HCT116 (cell line): ENCODE data around the gene ADM5. TPM values are rescaled to one million over a fixed set of nuclear protein-coding genes. Genes with fewer than 3 reads are reported as not detected.

Experiments
- ATAC-seq: fragments of 200-7000 bp; cut with Tn5 transposase; 2 replicates; pipeline ENCODE4 v1.9.1; 2020; ENCODE audit warnings: mild to moderate bottlenecking, moderate library complexity
- BruUV-seq: library from RNA; stranded (reverse); fragments of 400-500 nt; replicated peaks from 2 replicates; lab custom pipeline; 2021; lab: Mats Ljungman, UMichigan
- CTCF ChIA-PET: fragments of 300-600 bp; sonication (Branson Sonifier 250); formaldehyde crosslinking; loops from one replicate; lab custom pipeline; 2021; ENCODE audit warnings: antibody characterized with exemption; lab: Charles Lee
- POLR2A ChIA-PET: fragments of 300-600, 350-600 bp; sonication (Branson Sonifier 250); formaldehyde crosslinking; loops from one replicate; lab custom pipeline; 2021; ENCODE audit warnings: antibody characterized with exemption; lab: Charles Lee
- RAD21 ChIA-PET, 2 experiments: fragments of 300-600 bp; sonication (Branson Sonifier 250); formaldehyde crosslinking; loops; one replicate each; lab custom pipeline; 2023; ENCODE audit warnings: low total read pairs in 2 of 2; ENCODE audit not compliant: uncharacterized antibody in 2 of 2, unreplicated experiment in 2 of 2, low non-redundant PET in 1 of 2; lab: Charles Lee
- DNase-seq: peaks from one replicate; pipeline ENCODE4 v3.0.0-alpha.2; 2010; ENCODE audit warnings: low read depth, low spot score
- H2AFZ ChIP-seq: fragments of 200-600 bp; shearing (Covaris generic), sonication (generic); 2 replicates; pipeline ENCODE4 v1.6.1; 2017; ENCODE audit warnings: low read depth, mixed run types, mixed read lengths, antibody characterized with exemption, low read length; ENCODE audit not compliant: poor library complexity, severe bottlenecking
- H3K27ac ChIP-seq: 2 replicates; pipeline ENCODE4 v1.5.1; 2012; ENCODE audit warnings: low read depth, low read length
- H3K27me3 ChIP-seq: fragments of 200-600 bp; sonication (generic); 2 replicates; pipeline ENCODE4 v1.6.1; 2016; ENCODE audit warnings: mixed run types, low read length, mixed read lengths; ENCODE audit not compliant: insufficient read depth
- H3K36me3 ChIP-seq, 2 experiments: fragments of 200-500 bp in 1 of 2; fragments of 200-600 bp in 1 of 2; sonication (Bioruptor generic) in 1 of 2; sonication (generic) in 1 of 2; 2 replicates each; pipeline versions ENCODE4 v1.5.1 to v1.6.1; 2014 to 2016; ENCODE audit warnings: low read length in 2 of 2, inconsistent platforms in 1 of 2, mixed read lengths in 1 of 2, mixed run types in 1 of 2; ENCODE audit not compliant: insufficient read depth in 2 of 2, control insufficient read depth in 1 of 2
- H3K4me1 ChIP-seq, 2 experiments: fragments of 200-600 bp in 1 of 2; sonication (generic) in 1 of 2; 2 replicates each; pipeline versions ENCODE4 v1.5.1 to v1.6.1; 2012 to 2017; ENCODE audit warnings: low read length in 2 of 2, inconsistent platforms in 1 of 2, mild to moderate bottlenecking in 1 of 2, mixed read lengths in 1 of 2, mixed run types in 1 of 2, moderate library complexity in 1 of 2; ENCODE audit not compliant: insufficient read depth in 2 of 2, control insufficient read depth in 1 of 2
- H3K4me2 ChIP-seq: fragments of 200-600 bp; sonication (generic); 2 replicates; pipeline ENCODE4 v1.6.1; 2017; ENCODE audit warnings: mixed run types, low read length, mixed read lengths
- H3K4me3 ChIP-seq, 2 experiments: fragments of 200-600 bp in 1 of 2; sonication (generic) in 1 of 2; replicated peaks in 1 of 2; 2 replicates each; pipeline ENCODE4 v1.5.1; 2011 to 2016; ENCODE audit warnings: low read length in 2 of 2, control low read depth in 1 of 2, low read depth in 1 of 2, mild to moderate bottlenecking in 1 of 2, mixed read lengths in 1 of 2, mixed run types in 1 of 2
- H3K79me2 ChIP-seq: fragments of 200-600 bp; sonication (generic); 2 replicates; pipeline ENCODE4 v1.6.1; 2017; ENCODE audit warnings: mild to moderate bottlenecking, mixed run types, low read length, moderate library complexity, mixed read lengths; ENCODE audit not compliant: insufficient read depth
- H3K9ac ChIP-seq: fragments of 200-600 bp; sonication (generic); 2 replicates; pipeline ENCODE4 v1.6.1; 2016; ENCODE audit warnings: low read length, mixed read lengths
- H3K9me2 ChIP-seq: fragments of 200-600 bp; sonication (generic), shearing (Covaris generic); 2 replicates; pipeline ENCODE4 v1.6.1; 2017; ENCODE audit warnings: mixed run types, mild to moderate bottlenecking, moderate library complexity; ENCODE audit not compliant: insufficient read depth
- H3K9me3 ChIP-seq, 2 experiments: fragments of 200-500 bp in 1 of 2; fragments of 200-600 bp in 1 of 2; sonication (Bioruptor generic) in 1 of 2; sonication (generic) in 1 of 2; 2 replicates each; pipeline ENCODE4 v1.6.1; 2014 to 2017; ENCODE audit warnings: low read length in 2 of 2, mixed read lengths in 2 of 2, inconsistent platforms in 1 of 2, low read depth in 1 of 2, mild to moderate bottlenecking in 1 of 2, mixed run types in 1 of 2, moderate library complexity in 1 of 2; ENCODE audit not compliant: control insufficient read depth in 1 of 2, insufficient read depth in 1 of 2
- H4K20me1 ChIP-seq: fragments of 200-600 bp; sonication (generic), shearing (Covaris generic); 2 replicates; pipeline ENCODE4 v1.6.1; 2017; ENCODE audit warnings: mixed run types, mild to moderate bottlenecking, moderate library complexity; ENCODE audit not compliant: insufficient read depth
- ATF3 ChIP-seq: IDR thresholded peaks from 2 replicates; pipeline ENCODE4 v1.6.1; 2012
- CTCF ChIP-seq, 3 experiments: fragments of 200-600 bp in 1 of 3; sonication (generic) in 1 of 3; IDR thresholded peaks in 2 of 3; conservative IDR thresholded peaks in 1 of 3; 2 replicates each; pipeline ENCODE4 v1.5.1; 2012 to 2017; ENCODE audit warnings: low read depth in 2 of 3, low read length in 2 of 3, antibody characterized with exemption in 1 of 3, borderline replicate concordance in 1 of 3, control low read depth in 1 of 3, mild to moderate bottlenecking in 1 of 3, mixed read lengths in 1 of 3, mixed run types in 1 of 3, moderate library complexity in 1 of 3; ENCODE audit not compliant: insufficient read depth in 1 of 3
- EZH2phosphoT487 ChIP-seq: fragments of 200-600 bp; IDR thresholded peaks from 2 replicates; pipeline ENCODE4 v1.6.1; 2018; ENCODE audit warnings: antibody characterized with exemption, borderline replicate concordance
- SIN3A ChIP-seq: IDR thresholded peaks from 2 replicates; pipeline ENCODE4 v1.6.1; 2012; ENCODE audit warnings: low read depth
- SP1 ChIP-seq: IDR thresholded peaks from 2 replicates; pipeline ENCODE4 v1.6.1; 2012; ENCODE audit warnings: low read depth
- SRF ChIP-seq: IDR thresholded peaks from 2 replicates; pipeline ENCODE4 v1.6.1; 2012; ENCODE audit warnings: low read depth
- TCF7L2 ChIP-seq: IDR thresholded peaks from 2 replicates; pipeline ENCODE4 v1.7.0; 2011; ENCODE audit warnings: borderline replicate concordance, inconsistent platforms; ENCODE audit not compliant: insufficient read depth, insufficient read length; ENCODE audit errors: extremely low read depth
- intact Hi-C: fragments of 100-400 bp; cut with micrococcal nuclease; formaldehyde crosslinking; loops from 2 replicates; pipeline ENCODE4 v1.10.0; 2022
- total RNA-seq: library from RNA; stranded (reverse); gene quantifications from one replicate; pipeline ENCODE4 v1.2.1, GENCODE V29; 2021; ENCODE audit not compliant: unreplicated experiment

The ADM5 gene
- total RNA-seq, 1 experiment from 2014 or later = 12.1 TPM

GRCh38 chr19:49683814-49684250 is 5.6 kb upstream of the ADM5 start:
- ATAC-seq (no peak), DNase-seq (no peak)
- H3K9me3 ChIP-seq = no peaks in the 10 kb centered on the region
- POLR2A ChIA-PET = no interaction called here
- no peak overlapping the region for H3K9ac ChIP-seq
- no peak overlapping the region for H2AFZ ChIP-seq
- intact Hi-C loops = no loop called here
- peaks cover 70% of the 10 kb centered on the region for H3K79me2 ChIP-seq
- RAD21 ChIA-PET = no interaction called here
- no peaks in the 10 kb centered on the region for H3K27me3 ChIP-seq
- no peaks in the 10 kb centered on the region for H3K9me2 ChIP-seq
- CTCF ChIA-PET = no interaction called here
- no peak overlapping the region for H3K4me2 ChIP-seq
- no peak overlapping the region for H3K4me3 ChIP-seq
- TF ChIP-seq SP1 = no peak
- no peak for TF ChIP-seq EZH2phosphoT487
- H4K20me1 ChIP-seq = peaks cover 38% of the 10 kb centered on the region; the same call in 1 of the 2 replicates
- BruUV-seq = no TSS peak
- H3K27ac ChIP-seq = no peak overlapping the region
- H3K4me1 ChIP-seq = peaks cover 18 to 23% of the 10 kb centered on the region in 2 experiments
- peaks cover 43 to 61% of the 10 kb centered on the region in 2 experiments for H3K36me3 ChIP-seq

- Histone ChIP-seq H4K20me1 (peaks cover 33% of the 10 kb centered on the region; the same call in 1 of the 2 replicates), H3K9me3 (no peaks in the 10 kb centered on the region), H3K4me3 (no peak overlapping the region), H3K9me2 (no peaks in the 10 kb centered on the region), H3K27ac (no peak overlapping the region), H3K27me3 (no peaks in the 10 kb centered on the region), H2AFZ (no peak overlapping the region), H3K36me3 (peaks cover 43 to 61% of the 10 kb centered on the region in 2 experiments), H3K79me2 (peaks cover 64% of the 10 kb centered on the region), H3K4me1 (peaks cover 13 to 23% of the 10 kb centered on the region in 2 experiments), H3K9ac (no peak overlapping the region), H3K4me2 (no peak overlapping the region)
- DNase-seq = no peak
- POLR2A ChIA-PET = no interaction called here
- no TSS peak for BruUV-seq
- intact Hi-C loops = no loop called here
- TF ChIP-seq CTCF (IDR thresholded peaks at IDR 0.05 in 2 of 3, conservative IDR thresholded peaks at IDR 0.05 in 1 of 3; ENCODE audit: borderline replicate concordance in 1 of 3, insufficient read depth in 1 of 3, low read depth in 2 of 3, low read length in 2 of 3) = peak; percentile 4 to 61 (median 44); a peak in 4 of 6 replicates
- TF ChIP-seq ATF3 = no peak
- no peak for TF ChIP-seq TCF7L2
- TF ChIP-seq SIN3A = no peak
- no peak for TF ChIP-seq SRF
- ATAC-seq = peak; percentile 48
- CTCF ChIA-PET = no interaction called here
- RAD21 ChIA-PET = no interaction called here
Observed at GRCh38 chr19:49684251-49684982, 5.0 kb upstream of the ADM5 start.
